Neural cell (in vitro differentiated cells): Measurements from ENCODE around the gene NUP210L.

ENCODE experiments used
- EP300 ChIP-seq: fragments of 450-650 bp; conservative IDR thresholded peaks from 2 replicates; pipeline ENCODE4 v1.6.1; 2014; ENCODE audit warnings: antibody characterized with exemption, mild to moderate bottlenecking, moderate library complexity; ENCODE audit not compliant: poor library complexity, severe bottlenecking
- EZH2 ChIP-seq: fragments of 200-600, 300-800 bp; shearing (Covaris generic), sonication (generic); IDR thresholded peaks from 2 replicates; pipeline ENCODE4 v1.6.1; 2014; ENCODE audit warnings: antibody characterized with exemption, low read length, borderline replicate concordance, mild to moderate bottlenecking; ENCODE audit not compliant: insufficient read depth, poor library complexity, severe bottlenecking
- POLR2AphosphoS5 ChIP-seq: IDR thresholded peaks from 2 replicates; pipeline ENCODE4 v1.6.1; 2012
- RAD21 ChIP-seq: fragments of 450-650 bp; conservative IDR thresholded peaks from 2 replicates; pipeline ENCODE4 v1.6.1; 2014; ENCODE audit warnings: antibody characterized with exemption, mild to moderate bottlenecking, moderate library complexity
- REST ChIP-seq: IDR thresholded peaks from 2 replicates; pipeline ENCODE4 v1.6.1; 2012; ENCODE audit warnings: borderline replicate concordance
- SMC3 ChIP-seq: fragments of 450-650 bp; conservative IDR thresholded peaks from 2 replicates; pipeline ENCODE4 v1.6.1; 2014; ENCODE audit warnings: antibody characterized with exemption, mild to moderate bottlenecking, moderate library complexity; ENCODE audit not compliant: poor library complexity
- TAF1 ChIP-seq: IDR thresholded peaks from 2 replicates; pipeline ENCODE4 v1.6.1; 2012; ENCODE audit warnings: low read depth
- TF ChIP-seq, protein P1 (sequence below): fragments of 450-650 bp; IDR thresholded peaks from 2 replicates; pipeline ENCODE4 v1.5.1; 2014; ENCODE audit warnings: antibody characterized with exemption, mild to moderate bottlenecking, moderate library complexity; ENCODE audit not compliant: poor library complexity, severe bottlenecking

- TF ChIP-seq, protein P1, sequence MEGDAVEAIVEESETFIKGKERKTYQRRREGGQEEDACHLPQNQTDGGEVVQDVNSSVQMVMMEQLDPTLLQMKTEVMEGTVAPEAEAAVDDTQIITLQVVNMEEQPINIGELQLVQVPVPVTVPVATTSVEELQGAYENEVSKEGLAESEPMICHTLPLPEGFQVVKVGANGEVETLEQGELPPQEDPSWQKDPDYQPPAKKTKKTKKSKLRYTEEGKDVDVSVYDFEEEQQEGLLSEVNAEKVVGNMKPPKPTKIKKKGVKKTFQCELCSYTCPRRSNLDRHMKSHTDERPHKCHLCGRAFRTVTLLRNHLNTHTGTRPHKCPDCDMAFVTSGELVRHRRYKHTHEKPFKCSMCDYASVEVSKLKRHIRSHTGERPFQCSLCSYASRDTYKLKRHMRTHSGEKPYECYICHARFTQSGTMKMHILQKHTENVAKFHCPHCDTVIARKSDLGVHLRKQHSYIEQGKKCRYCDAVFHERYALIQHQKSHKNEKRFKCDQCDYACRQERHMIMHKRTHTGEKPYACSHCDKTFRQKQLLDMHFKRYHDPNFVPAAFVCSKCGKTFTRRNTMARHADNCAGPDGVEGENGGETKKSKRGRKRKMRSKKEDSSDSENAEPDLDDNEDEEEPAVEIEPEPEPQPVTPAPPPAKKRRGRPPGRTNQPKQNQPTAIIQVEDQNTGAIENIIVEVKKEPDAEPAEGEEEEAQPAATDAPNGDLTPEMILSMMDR, result no peak
- TF ChIP-seq EP300, result no peak
- TF ChIP-seq RAD21, result no peak
- TF ChIP-seq REST, result no peak
- TF ChIP-seq POLR2AphosphoS5, result no peak
- no peak for TF ChIP-seq SMC3
- no peak for TF ChIP-seq EZH2
- no peak for TF ChIP-seq TAF1
These were observed 210.7 kb downstream of the NUP210L start for GRCh38 chr1:153944005-153944826.
